WTC11 (cell line): ENCODE results near the gene DOCK1.

Source experiments
- ATF1 ChIP-seq: sonication (generic); formaldehyde crosslinking; IDR thresholded peaks from 2 replicates; pipeline ENCODE4 v1.8.1; 2023; ENCODE audit warnings: mild to moderate bottlenecking, moderate library complexity, missing genetic modification reagents
- CTCF ChIP-seq: fragments of 200-600 bp; IDR thresholded peaks from 2 replicates; pipeline ENCODE4 v1.8.0; 2022; ENCODE audit warnings: antibody characterized with exemption
- JUN ChIP-seq: sonication (generic); formaldehyde crosslinking; IDR thresholded peaks from 2 replicates; pipeline ENCODE4 v1.8.0; 2023; ENCODE audit warnings: mild to moderate bottlenecking, missing genetic modification reagents
- NR3C1 ChIP-seq: sonication (generic); formaldehyde crosslinking; conservative IDR thresholded peaks from 2 replicates; pipeline ENCODE4 v1.8.1; 2023; ENCODE audit warnings: low read depth, mild to moderate bottlenecking, missing genetic modification reagents
- TF ChIP-seq, protein P1 (sequence below): sonication (generic); formaldehyde crosslinking; IDR thresholded peaks from 2 replicates; pipeline ENCODE4 v1.8.0; 2023; ENCODE audit warnings: missing genetic modification reagents, mild to moderate bottlenecking, borderline replicate concordance
- TF ChIP-seq, protein P2 (sequence below): sonication (generic); formaldehyde crosslinking; IDR thresholded peaks from 2 replicates; pipeline ENCODE4 v1.8.1; 2023; ENCODE audit warnings: mild to moderate bottlenecking, missing genetic modification reagents

DNA sequence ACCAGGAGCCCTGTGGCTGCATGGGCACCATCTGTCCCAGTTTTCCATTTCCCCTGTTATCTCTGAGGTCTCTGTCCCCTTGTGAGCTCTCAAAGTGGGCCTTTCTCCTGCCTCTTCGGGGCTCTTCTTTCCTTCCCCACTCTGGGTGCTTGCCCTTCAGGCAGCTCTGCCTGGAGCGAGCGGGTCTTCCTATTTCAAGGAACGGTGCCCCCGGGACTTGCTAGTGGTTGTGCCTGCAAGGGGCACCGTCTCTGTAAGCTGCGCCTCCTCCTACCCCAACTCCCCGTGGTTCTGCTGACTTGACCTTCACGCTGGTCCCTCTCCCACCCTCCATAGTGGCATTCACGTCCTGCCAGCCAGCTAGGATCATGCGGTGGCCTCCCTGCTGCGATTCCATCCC lies 110.1 kb downstream of the DOCK1 start:
- TF ChIP-seq CTCF (no peak), ATF1 (no peak), JUN (CRISPR knock-in tag) (no peak), NR3C1 (no peak)
- TF ChIP-seq, protein P1, sequence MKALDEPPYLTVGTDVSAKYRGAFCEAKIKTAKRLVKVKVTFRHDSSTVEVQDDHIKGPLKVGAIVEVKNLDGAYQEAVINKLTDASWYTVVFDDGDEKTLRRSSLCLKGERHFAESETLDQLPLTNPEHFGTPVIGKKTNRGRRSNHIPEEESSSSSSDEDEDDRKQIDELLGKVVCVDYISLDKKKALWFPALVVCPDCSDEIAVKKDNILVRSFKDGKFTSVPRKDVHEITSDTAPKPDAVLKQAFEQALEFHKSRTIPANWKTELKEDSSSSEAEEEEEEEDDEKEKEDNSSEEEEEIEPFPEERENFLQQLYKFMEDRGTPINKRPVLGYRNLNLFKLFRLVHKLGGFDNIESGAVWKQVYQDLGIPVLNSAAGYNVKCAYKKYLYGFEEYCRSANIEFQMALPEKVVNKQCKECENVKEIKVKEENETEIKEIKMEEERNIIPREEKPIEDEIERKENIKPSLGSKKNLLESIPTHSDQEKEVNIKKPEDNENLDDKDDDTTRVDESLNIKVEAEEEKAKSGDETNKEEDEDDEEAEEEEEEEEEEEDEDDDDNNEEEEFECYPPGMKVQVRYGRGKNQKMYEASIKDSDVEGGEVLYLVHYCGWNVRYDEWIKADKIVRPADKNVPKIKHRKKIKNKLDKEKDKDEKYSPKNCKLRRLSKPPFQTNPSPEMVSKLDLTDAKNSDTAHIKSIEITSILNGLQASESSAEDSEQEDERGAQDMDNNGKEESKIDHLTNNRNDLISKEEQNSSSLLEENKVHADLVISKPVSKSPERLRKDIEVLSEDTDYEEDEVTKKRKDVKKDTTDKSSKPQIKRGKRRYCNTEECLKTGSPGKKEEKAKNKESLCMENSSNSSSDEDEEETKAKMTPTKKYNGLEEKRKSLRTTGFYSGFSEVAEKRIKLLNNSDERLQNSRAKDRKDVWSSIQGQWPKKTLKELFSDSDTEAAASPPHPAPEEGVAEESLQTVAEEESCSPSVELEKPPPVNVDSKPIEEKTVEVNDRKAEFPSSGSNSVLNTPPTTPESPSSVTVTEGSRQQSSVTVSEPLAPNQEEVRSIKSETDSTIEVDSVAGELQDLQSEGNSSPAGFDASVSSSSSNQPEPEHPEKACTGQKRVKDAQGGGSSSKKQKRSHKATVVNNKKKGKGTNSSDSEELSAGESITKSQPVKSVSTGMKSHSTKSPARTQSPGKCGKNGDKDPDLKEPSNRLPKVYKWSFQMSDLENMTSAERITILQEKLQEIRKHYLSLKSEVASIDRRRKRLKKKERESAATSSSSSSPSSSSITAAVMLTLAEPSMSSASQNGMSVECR (CRISPR knock-in tag), result no peak
- TF ChIP-seq, protein P2, sequence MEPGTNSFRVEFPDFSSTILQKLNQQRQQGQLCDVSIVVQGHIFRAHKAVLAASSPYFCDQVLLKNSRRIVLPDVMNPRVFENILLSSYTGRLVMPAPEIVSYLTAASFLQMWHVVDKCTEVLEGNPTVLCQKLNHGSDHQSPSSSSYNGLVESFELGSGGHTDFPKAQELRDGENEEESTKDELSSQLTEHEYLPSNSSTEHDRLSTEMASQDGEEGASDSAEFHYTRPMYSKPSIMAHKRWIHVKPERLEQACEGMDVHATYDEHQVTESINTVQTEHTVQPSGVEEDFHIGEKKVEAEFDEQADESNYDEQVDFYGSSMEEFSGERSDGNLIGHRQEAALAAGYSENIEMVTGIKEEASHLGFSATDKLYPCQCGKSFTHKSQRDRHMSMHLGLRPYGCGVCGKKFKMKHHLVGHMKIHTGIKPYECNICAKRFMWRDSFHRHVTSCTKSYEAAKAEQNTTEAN, result no peak
